IMR-90 (cell line): ENCODE results near the gene FTCDNL1. TPM values are rescaled to one million over a fixed set of nuclear protein-coding genes. Genes with fewer than 3 reads are reported as not detected.

Experiments used
- ATAC-seq: fragments of 200-7000 bp; cut with Tn5 transposase; 2 replicates; pipeline ENCODE4 v1.9.1; 2020; ENCODE audit warnings: low read depth, mild to moderate bottlenecking, moderate library complexity
- BruUV-seq: library from RNA; stranded (reverse); fragments of 400-500 nt; replicated peaks from 2 replicates; lab custom pipeline; 2021; lab: Mats Ljungman, UMichigan
- CTCF ChIA-PET: fragments of 300-600 bp; formaldehyde crosslinking; extraction: SDS; loops from one replicate; lab custom pipeline; 2021; ENCODE audit warnings: antibody characterized with exemption; lab: Yijun Ruan, JAX
- POLR2A ChIA-PET: fragments of 300-600 bp; sonication (Branson Sonifier 250); formaldehyde crosslinking; loops from one replicate; lab custom pipeline; 2022; ENCODE audit warnings: antibody characterized with exemption; ENCODE audit not compliant: unreplicated experiment; lab: Charles Lee
- DNase-seq: peaks from one replicate; pipeline ENCODE4 v3.0.0; 2013
- H2AFZ ChIP-seq: replicated peaks from 2 replicates; pipeline ENCODE3; 2013; ENCODE audit warnings: low read length, mild to moderate bottlenecking; ENCODE audit not compliant: poor library complexity
- H2AK5ac ChIP-seq: 2 replicates; pipeline ENCODE4 v1.6.1; 2013; ENCODE audit warnings: low read depth, low read length, inconsistent platforms
- H2AK9ac ChIP-seq: replicated peaks from 2 replicates; pipeline ENCODE3; 2013; ENCODE audit warnings: mild to moderate bottlenecking, low read depth, low read length, moderate library complexity; ENCODE audit not compliant: poor library complexity
- H2BK120ac ChIP-seq: 2 replicates; pipeline ENCODE4 v1.6.1; 2013; ENCODE audit warnings: low read depth, low read length, inconsistent platforms
- H2BK15ac ChIP-seq: 3 replicates; pipeline ENCODE4 v1.6.1; 2013; ENCODE audit warnings: low read depth, low read length, inconsistent platforms
- H2BK20ac ChIP-seq: 2 replicates; pipeline ENCODE4 v1.6.1; 2013; ENCODE audit warnings: low read depth, mild to moderate bottlenecking, inconsistent platforms, low read length, moderate library complexity
- H2BK5ac ChIP-seq: 2 replicates; pipeline ENCODE4 v1.6.1; 2013; ENCODE audit warnings: mild to moderate bottlenecking, low read depth, low read length, inconsistent platforms; ENCODE audit not compliant: poor library complexity, severe bottlenecking
- H3K14ac ChIP-seq: replicated peaks from 2 replicates; pipeline ENCODE4 v1.6.1; 2013; ENCODE audit warnings: low read depth, low read length, inconsistent platforms
- H3K18ac ChIP-seq: 2 replicates; pipeline ENCODE4 v1.6.1; 2013; ENCODE audit warnings: low read depth, low read length, control low read depth
- H3K23ac ChIP-seq: 2 replicates; pipeline ENCODE4 v1.6.1; 2013; ENCODE audit warnings: low read depth, low read length, inconsistent platforms
- H3K27ac ChIP-seq: 2 replicates; pipeline ENCODE4 v1.5.1; 2013; ENCODE audit warnings: mild to moderate bottlenecking, control low read depth, low read length; ENCODE audit not compliant: insufficient read depth
- H3K27me3 ChIP-seq: 2 replicates; pipeline ENCODE4 v1.6.1; 2013; ENCODE audit warnings: low read length; ENCODE audit not compliant: control insufficient read depth, insufficient read depth
- H3K36me3 ChIP-seq: 2 replicates; pipeline ENCODE4 v1.6.1; 2013; ENCODE audit warnings: low read length, mixed read lengths; ENCODE audit not compliant: control insufficient read depth, insufficient read depth
- H3K4ac ChIP-seq: 2 replicates; pipeline ENCODE4 v1.6.1; 2013; ENCODE audit warnings: low read depth, low read length, inconsistent platforms
- H3K4me1 ChIP-seq: 2 replicates; pipeline ENCODE4 v1.6.1; 2013; ENCODE audit warnings: low read length, mixed read lengths; ENCODE audit not compliant: control insufficient read depth, insufficient read depth
- H3K4me2 ChIP-seq: 2 replicates; pipeline ENCODE4 v1.6.1; 2013; ENCODE audit warnings: low read depth, mild to moderate bottlenecking, control low read depth, low read length, moderate library complexity
- H3K4me3 ChIP-seq: 2 replicates; pipeline ENCODE4 v1.5.1; 2013; ENCODE audit warnings: low read depth, mild to moderate bottlenecking, control low read depth, low read length, moderate library complexity; ENCODE audit not compliant: insufficient read depth
- H3K56ac ChIP-seq: 2 replicates; pipeline ENCODE4 v1.6.1; 2013; ENCODE audit warnings: low read length, inconsistent platforms; ENCODE audit not compliant: insufficient read depth; ENCODE audit errors: extremely low read depth
- H3K79me1 ChIP-seq, 2 experiments: 2 replicates each; pipeline ENCODE4 v1.6.1; 2013; ENCODE audit warnings: low read length in 2 of 2, inconsistent platforms in 1 of 2, low read depth in 1 of 2
- H3K9ac ChIP-seq: 2 replicates; pipeline ENCODE4 v1.6.1; 2013; ENCODE audit warnings: low read depth, low read length, control low read depth
- H3K9me1 ChIP-seq: 2 replicates; pipeline ENCODE4 v1.6.1; 2013; ENCODE audit warnings: low read length, inconsistent platforms; ENCODE audit not compliant: insufficient read depth
- H3K9me3 ChIP-seq: 2 replicates; pipeline ENCODE4 v1.6.1; 2013; ENCODE audit warnings: low read length; ENCODE audit not compliant: control insufficient read depth, insufficient read depth
- H4K20me1 ChIP-seq: 2 replicates; pipeline ENCODE4 v1.6.1; 2013; ENCODE audit warnings: low read length, inconsistent platforms; ENCODE audit not compliant: insufficient read depth
- H4K5ac ChIP-seq: 2 replicates; pipeline ENCODE4 v1.6.1; 2013; ENCODE audit warnings: mild to moderate bottlenecking, low read depth, low read length, control low read depth
- H4K8ac ChIP-seq, 2 experiments: 2 replicates each; pipeline ENCODE4 v1.6.1; 2013; ENCODE audit warnings: low read depth in 2 of 2, low read length in 2 of 2, control low read depth in 1 of 2, inconsistent platforms in 1 of 2
- H4K91ac ChIP-seq: 2 replicates; pipeline ENCODE4 v1.6.1; 2013; ENCODE audit warnings: low read depth, low read length, inconsistent platforms; ENCODE audit not compliant: insufficient read depth
- MAZ ChIP-seq: IDR thresholded peaks from 2 replicates; pipeline ENCODE4 v1.6.1; 2012; ENCODE audit warnings: low read depth, mild to moderate bottlenecking, low read length, improper control_type of control experiment, moderate library complexity, borderline replicate concordance
- POLR2A ChIP-seq: IDR thresholded peaks from 2 replicates; pipeline ENCODE4 v1.6.1; 2012; ENCODE audit warnings: mild to moderate bottlenecking, low read depth, low read length
- RCOR1 ChIP-seq: IDR thresholded peaks from 2 replicates; pipeline ENCODE4 v1.6.1; 2012; ENCODE audit warnings: mild to moderate bottlenecking, low read length, improper control_type of control experiment; ENCODE audit not compliant: insufficient replicate concordance
- WGBS, 2 experiments: methylation state at CpG; one replicate each; pipeline versions ENCODE4 v1.1.5 to v1.1.7; 2013; ENCODE audit warnings: missing lambda C conversion rate in 2 of 2; ENCODE audit not compliant: insufficient read length in 1 of 2; ENCODE audit errors: extremely low coverage in 2 of 2; 5-methylcytosine and 5-hydroxymethylcytosine counted together
- dilution Hi-C: fragments of 300-500 bp; cut with HindIII; formaldehyde crosslinking; loops from one replicate; pipeline ENCODE4 v1.14.3; 2018; ENCODE audit warnings: low sequenced_read_pairs; ENCODE audit not compliant: unreplicated experiment
- in situ Hi-C: fragments of 300-500 bp; cut with MboI; formaldehyde crosslinking; loops from 3 replicates; pipeline ENCODE4 v1.14.3; 2019; ENCODE audit warnings: low sequenced_read_pairs, inconsistent platforms, mixed read lengths
- intact Hi-C: fragments of 100-400 bp; cut with micrococcal nuclease; formaldehyde crosslinking; loops from 2 replicates; pipeline ENCODE4 v1.10.0; 2022
- polyA plus RNA-seq, 3 experiments: library from polyadenylated mRNA; depleted of rRNA; stranded (reverse); fragments of >200 nt; gene quantifications; 2 replicates each; pipeline ENCODE4 v1.2.3, GENCODE V29; 2012; ENCODE audit warnings: low replicate concordance in 1 of 3
- total RNA-seq: library from RNA; depleted of rRNA; stranded (reverse); fragments of >200 nt; gene quantifications from 2 replicates; pipeline ENCODE4 v1.2.3, GENCODE V29; 2012

FTCDNL1 gene
- total and polyA plus RNA-seq, 2 of the 4 experiments (the other 2 are of a cell fraction): 0.18 to 0.21 TPM

GRCh38 chr2:199716807-199717586 is 134.0 kb downstream of the FTCDNL1 start:
- WGBS, 2 experiments: no CpG with 5 or more reads among the region's 4 CpGs

More at GRCh38 chr2:199716807-199717586, 134.0 kb downstream of the FTCDNL1 start:
- H3K27ac ChIP-seq: no peak overlapping the region
- H3K56ac ChIP-seq: no peak overlapping the region
- H4K91ac ChIP-seq: no peak overlapping the region
- H3K18ac ChIP-seq: no peak overlapping the region
- H3K4me2 ChIP-seq: no peak overlapping the region
- ChIA-PET CTCF (no interaction called here), POLR2A (no interaction called here)
- no TSS peak for BruUV-seq
- no peaks in the 10 kb centered on the region for H3K9me3 ChIP-seq
- no peak overlapping the region for H3K14ac ChIP-seq
- no peaks in the 10 kb centered on the region for H4K20me1 ChIP-seq
- no peak overlapping the region for H2BK15ac ChIP-seq
- no peaks in the 10 kb centered on the region for H3K4me1 ChIP-seq
- H3K23ac ChIP-seq: no peak overlapping the region
- H2BK20ac ChIP-seq: no peak overlapping the region
- H3K4ac ChIP-seq: no peak overlapping the region
- H4K5ac ChIP-seq: no peak overlapping the region
- in situ Hi-C loops (no loop called here), intact Hi-C loops (no loop called here), dilution Hi-C loops (no loop called here)
- no peaks in the 10 kb centered on the region for H3K36me3 ChIP-seq
- no peak for ATAC-seq
- no peak for DNase-seq
- H3K4me3 ChIP-seq: no peak overlapping the region
- no peak for TF ChIP-seq POLR2A
- no peak for TF ChIP-seq MAZ
- TF ChIP-seq RCOR1: no peak
- H4K8ac ChIP-seq: no peak overlapping the region
- H3K9me1 ChIP-seq: no peaks in the 10 kb centered on the region
- no peak overlapping the region for H3K9ac ChIP-seq
- H3K27me3 ChIP-seq: no peaks in the 10 kb centered on the region
- no peak overlapping the region for H2BK120ac ChIP-seq
- H2BK5ac ChIP-seq: no peak overlapping the region
- H2AK9ac ChIP-seq: no peak overlapping the region
- H2AK5ac ChIP-seq: no peak overlapping the region
- H2AFZ ChIP-seq: no peak overlapping the region
- H3K79me1 ChIP-seq: no peaks in the 10 kb centered on the region
